22Rv1 (cell line): ENCODE measurements around the gene TOMM70.

Experiments used
- ZFX ChIP-seq: fragments of 450-650 bp; IDR thresholded peaks from 2 replicates; pipeline ENCODE4 v1.6.1; 2017; ENCODE audit warnings: antibody characterized with exemption, borderline replicate concordance
- TF ChIP-seq, protein P1 (sequence below): fragments of 450-650 bp; IDR thresholded peaks from 2 replicates; pipeline ENCODE4 v1.5.1; 2017; ENCODE audit warnings: mild to moderate bottlenecking

DNA sequence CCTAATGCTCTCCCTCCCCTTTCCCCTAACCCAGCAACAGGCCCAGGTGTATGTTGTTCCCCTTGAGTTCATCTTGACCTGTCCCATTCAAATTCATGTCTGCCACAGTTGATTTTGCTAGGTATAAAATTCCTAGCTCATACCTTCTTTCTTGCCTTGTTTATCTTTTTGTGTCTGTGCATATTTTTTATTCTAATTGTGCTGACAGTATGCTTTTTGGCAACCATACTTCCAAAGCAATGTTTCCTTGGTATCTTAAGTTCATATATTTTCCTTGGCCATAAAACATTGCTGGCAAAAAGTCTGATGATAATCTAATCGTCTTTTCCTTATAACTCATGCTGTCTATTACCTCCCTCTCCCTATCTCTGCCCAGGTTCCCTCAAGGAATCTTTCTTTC lies 16.0 kb upstream of the TOMM70 start:
- TF ChIP-seq, protein P1, sequence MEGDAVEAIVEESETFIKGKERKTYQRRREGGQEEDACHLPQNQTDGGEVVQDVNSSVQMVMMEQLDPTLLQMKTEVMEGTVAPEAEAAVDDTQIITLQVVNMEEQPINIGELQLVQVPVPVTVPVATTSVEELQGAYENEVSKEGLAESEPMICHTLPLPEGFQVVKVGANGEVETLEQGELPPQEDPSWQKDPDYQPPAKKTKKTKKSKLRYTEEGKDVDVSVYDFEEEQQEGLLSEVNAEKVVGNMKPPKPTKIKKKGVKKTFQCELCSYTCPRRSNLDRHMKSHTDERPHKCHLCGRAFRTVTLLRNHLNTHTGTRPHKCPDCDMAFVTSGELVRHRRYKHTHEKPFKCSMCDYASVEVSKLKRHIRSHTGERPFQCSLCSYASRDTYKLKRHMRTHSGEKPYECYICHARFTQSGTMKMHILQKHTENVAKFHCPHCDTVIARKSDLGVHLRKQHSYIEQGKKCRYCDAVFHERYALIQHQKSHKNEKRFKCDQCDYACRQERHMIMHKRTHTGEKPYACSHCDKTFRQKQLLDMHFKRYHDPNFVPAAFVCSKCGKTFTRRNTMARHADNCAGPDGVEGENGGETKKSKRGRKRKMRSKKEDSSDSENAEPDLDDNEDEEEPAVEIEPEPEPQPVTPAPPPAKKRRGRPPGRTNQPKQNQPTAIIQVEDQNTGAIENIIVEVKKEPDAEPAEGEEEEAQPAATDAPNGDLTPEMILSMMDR, result no peak
- no peak for TF ChIP-seq ZFX
